Stromal cell of bone marrow (primary cell): ENCODE data around the gene MOB3C.

ENCODE experiments used
- DNase-seq: peaks from one replicate; pipeline ENCODE4 v3.0.0-alpha.2; 2012; ENCODE audit warnings: low read depth

MOB3C gene

DNA sequence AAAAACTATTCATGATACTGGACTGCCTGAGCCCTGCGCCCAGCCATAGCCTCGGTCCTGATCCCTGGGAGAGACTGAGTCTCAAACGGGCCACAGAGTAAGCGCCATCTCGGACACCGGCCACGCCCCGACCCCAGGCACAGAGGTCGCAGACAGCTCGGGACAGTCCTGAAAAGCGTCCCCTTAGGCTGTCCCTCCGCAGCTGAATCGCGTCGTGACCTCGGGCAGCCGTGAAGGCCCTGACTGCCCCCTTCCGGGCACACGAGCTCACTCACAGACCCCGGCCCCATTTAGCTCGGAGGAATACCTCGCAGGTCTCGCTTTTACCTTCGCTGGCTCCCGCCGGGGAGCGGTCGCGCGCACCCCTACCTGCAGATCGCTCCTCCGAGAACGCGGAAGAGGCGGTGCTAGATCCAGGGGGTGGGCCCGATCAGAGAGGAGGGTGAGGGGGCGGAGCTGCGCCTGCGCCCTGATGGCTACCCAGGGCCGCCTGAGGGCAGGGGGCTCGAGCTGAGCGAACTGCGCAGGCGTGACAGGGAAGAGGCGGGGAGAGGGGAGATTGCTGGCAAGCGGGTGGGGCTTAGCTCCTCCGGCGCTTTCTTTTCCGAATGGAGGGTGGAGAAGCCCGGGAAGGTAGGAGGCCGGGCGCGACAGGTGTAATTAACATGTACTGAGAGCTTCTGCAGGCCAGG, 12.6 kb downstream of the MOB3C start, which contains the start of gene MKNK1:
MKNK1 (minus strand) TSS at position 411 of the 692 bp plus-strand sequence. CDS start 20,941 bp downstream, outside the sequence.
- peak; percentile 87 for DNase-seq

DNA sequence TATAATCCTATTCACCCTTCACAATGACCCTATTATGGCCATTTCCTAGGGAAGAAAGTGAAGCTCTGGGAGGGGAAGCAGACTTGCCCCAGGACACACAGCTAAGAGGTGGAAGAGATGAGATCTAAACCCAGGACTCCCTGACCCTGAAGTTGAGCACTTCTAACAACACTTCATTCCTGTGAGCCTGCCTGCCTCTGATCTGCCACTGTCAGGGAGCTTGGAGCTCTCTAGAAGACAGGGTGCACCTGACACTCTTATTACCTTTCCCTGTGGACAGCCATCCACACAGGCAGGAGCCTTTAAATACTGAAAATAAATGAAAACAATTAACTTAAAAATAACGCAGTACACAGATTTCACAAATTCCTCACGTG, 13.1 kb downstream of the MOB3C start:
- no peak for DNase-seq

DNA sequence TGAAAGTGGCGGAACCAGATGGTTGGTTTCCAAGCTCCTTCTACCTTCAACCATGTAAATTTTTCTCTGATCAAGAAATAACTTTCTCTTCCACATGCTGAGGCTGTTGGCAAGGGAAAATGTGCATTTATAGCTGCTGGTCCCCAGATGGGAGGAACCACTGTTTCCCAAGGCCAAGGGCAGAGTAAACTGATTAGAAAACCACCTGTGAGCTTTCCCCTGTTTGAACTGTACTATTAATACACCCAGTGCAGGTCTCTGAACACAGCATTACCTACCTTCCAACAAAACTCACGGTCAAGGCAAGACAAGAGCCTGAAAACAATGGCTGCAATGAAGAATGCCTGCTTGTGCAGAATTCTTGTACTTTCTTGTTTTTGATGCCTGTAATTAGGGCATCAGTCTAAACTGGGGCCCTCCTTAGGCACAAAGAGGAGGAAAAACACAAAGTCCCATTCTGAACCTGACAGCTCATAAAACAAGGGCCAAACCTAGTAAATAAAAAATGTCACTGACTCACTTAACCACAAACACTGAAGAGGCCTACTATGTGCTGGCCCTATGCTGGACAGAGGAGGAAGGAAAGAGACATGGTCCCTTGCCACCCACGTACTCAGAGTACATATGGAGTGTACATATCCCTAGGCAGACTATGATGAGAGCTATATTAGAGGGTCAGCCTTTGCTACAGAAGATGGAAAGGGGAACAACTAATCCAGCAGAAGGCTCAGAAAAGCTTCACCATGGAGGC, 15.2 kb downstream of the MOB3C start:
- DNase-seq = no peak

DNA sequence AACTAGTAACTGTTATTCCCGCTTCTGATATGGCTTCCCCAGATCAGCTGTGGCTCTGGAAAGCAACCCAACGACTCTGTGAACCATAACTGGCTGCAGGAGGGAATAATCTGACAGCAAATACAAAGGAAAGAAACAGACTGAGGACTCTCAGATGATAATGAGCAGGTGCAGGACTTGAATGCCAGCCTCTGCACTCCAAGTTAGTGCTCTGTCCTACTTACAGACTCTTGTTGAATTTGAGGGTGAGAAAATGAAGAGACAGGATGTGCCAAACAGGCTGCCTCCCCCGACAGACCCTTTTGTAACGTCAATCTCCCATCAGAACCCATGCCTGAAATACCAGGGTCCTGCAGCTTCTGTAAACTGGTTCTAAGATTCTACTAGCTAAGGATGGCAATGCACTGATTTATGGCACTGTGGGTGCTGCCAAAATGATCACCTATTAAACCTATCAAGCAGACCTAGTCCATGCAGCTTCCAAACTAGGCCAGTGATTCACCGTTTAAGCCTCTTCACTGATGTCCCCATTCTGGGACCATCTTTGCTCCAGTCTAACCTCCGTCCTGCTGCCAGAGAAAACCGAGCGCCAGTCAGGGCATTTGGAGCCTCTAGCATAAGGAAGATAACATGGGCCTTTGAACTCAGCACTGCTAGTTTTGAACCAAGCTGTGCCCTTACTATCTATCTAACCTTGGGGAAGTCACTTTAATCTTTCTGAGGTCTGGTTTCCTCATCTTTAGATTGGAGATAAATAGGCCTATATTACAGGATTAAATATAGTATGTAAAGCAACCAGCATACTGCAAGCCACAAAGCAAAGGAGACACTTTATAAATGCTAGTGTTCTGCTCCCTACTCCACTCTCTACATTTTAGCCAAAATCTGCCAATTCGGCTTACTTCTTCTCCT, 17.3 kb downstream of the MOB3C start:
- DNase-seq = no peak

DNA sequence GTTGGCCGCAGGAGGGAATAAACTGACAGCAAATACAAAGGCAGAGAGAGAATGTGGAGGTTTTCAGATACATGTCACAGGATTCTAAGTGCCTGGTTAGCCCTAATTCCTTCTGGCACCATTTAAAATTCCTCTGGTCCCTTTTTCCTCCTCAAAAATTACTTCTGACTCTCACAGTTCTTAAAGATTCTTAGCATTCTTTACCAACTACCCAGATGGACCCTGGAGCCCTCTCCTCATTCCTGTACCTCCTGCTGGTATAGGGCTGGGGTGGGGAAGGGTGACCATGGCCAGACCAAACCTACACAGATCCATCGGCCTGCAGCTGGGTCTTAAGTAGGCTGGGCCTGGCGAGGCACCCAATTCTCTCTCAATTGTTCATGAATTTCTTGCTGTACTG, 19.8 kb downstream of the MOB3C start:
- no peak for DNase-seq

DNA sequence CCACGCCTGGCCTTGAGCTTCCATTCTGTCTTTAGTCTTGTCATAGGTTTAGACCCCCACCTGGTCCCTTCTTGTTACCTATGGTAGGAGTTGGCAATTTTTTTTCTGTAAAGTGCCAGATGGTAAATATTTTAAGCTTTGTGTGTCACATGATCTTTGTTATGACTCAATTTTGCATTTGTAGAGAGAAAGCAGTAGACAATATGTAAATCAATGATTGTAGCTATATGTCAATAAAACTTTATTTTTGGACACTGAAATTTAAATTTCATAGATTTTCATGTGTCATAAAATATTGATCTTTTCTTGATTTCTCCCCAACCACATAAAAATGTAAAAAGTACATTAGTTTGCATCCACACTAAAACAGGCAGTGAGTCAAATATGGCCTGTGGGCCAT, 20.6 kb downstream of the MOB3C start:
- no peak for DNase-seq

DNA sequence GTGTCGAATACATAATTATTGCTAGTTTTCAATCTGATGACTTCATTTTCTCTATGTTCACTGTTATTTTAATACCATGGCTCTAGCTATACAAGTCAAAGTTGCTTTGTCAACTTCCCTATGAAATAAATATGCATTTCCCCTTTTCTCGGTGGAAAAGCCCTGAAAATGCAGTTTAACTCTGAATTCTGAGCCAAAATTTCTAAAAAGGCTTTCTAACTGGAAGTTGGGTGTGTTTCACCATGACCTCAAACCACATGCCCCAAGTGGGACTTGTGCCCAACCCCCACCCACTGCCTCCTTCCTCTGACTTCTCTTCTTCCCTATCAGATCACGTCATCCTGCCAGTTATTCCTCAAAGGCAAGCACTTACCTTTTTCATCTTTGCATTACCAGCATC, 21.5 kb downstream of the MOB3C start:
- peak; percentile 62 for DNase-seq

DNA sequence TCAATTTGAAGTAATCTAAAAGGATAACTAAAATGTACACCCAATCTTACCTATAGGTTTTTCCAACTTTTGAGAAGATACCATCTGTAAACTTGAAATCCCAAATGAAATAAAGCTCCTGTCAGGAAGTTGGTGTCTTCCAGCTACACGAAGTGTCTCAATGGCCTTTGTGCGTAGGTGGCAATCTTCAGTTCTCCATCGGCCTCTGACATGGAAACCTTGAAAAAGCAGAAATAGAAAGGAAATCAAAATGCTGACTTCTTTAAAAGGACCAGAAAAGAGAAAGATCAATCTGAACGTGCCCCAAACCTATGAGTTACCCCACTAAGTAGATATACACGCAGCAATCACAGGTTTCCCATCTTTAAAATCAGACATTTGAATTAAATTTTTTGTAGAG, 22.5 kb downstream of the MOB3C start:
- DNase-seq = no peak

DNA sequence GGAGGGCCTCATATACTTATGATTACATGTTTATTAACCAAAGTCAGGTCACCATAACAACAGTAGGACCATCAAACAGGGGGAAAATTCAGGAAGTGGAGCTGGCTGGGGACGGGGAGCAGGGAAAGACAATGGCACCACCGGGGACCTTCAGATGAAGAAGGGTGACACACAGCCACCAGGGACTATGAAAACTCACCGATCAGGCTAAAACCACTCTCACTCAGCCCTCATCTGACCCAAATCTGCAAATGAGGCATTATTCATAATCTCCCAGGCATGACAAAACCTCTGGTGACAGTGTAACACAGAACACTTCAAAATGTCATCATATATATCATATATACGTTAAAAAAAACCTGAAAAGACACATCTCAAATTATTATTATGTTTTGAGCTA, 23.8 kb downstream of the MOB3C start:
- DNase-seq = no peak

DNA sequence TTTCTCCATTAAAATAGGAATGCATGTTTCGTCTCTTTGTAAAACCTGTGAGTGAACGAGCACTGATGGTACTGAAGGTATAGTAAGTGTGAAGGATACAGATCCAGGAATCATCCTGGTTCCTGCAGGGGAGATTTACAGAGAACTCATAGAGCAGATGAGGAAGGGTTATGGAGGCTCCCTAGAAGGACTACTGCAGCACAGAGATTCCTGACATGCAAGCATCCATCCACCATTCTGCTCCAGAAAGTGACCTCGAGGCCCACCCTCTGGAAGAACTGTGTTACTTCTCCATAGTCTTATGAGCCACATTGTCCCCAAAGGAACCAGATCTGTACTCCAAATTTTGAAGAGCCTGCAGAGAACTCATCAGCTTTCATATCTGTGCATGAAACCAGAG, 27.1 kb downstream of the MOB3C start:
- DNase-seq = no peak

DNA sequence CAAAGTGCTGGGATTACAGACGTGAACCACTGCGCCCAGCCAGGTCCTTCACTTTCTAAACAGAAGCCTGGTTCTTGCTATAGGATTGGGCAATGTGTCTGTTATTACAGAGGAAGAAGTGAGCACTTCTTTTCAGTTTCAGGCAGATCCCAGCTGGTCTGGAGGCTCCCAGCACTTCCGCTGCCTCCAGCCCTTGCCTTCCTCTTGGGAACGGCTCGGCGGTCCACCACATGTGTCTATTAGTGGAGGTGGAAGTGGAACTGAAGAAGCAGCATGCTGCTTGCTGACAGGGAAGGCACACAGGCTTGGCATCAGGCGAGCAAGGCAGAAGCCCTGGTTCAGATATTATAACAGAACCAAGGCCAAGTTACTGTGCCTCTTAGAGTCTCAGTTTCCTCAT, 29.5 kb downstream of the MOB3C start:
- no peak for DNase-seq

DNA sequence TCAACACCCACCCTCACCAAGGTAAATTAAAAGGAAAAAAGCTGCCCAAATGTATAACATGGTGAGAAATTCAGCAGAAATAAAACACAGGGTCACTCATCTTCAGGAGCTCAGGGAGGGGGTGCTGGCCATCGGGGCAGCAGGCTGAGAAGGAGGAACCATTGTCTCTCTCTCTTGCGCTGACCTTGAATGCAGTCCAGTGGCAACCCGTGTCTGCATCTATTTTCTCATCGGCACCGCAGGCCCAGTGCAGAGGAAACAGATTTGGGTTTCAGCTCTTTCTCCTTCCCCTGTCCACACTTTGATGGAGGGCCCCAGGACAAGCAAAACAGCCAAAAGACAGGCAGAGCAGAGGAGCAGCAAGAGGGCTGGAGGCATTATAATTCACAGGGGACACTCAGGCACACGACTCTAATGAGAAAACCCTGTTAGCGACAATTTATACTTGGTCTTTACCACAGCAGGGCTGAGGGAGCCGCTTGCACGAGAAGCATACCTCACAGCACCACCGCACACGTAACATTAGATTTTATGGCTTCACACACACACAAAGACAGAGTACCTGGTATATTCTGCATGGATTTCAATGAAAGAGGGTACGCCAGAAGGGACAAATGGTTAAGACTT, 31.2 kb downstream of the MOB3C start:
- no peak for DNase-seq

DNA sequence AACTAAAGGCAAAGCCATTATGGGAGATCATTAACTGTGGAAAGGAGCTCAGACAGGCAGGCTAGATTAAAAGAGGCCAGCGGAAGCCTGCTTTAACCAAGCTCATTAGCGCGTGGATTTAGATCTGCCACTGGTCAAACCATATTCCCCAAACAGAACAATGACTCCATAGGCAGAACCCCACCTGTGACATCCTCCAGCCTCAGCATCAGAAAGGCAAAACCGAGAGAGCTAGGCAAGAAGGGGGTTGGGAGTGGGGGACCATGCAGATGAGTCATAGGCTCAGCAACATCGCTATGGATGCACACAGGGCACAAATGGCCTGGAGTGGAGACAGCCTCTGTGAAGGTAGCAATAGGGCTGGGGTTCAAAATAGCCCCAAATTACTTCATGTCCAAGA, 33.1 kb downstream of the MOB3C start:
- no peak for DNase-seq

DNA sequence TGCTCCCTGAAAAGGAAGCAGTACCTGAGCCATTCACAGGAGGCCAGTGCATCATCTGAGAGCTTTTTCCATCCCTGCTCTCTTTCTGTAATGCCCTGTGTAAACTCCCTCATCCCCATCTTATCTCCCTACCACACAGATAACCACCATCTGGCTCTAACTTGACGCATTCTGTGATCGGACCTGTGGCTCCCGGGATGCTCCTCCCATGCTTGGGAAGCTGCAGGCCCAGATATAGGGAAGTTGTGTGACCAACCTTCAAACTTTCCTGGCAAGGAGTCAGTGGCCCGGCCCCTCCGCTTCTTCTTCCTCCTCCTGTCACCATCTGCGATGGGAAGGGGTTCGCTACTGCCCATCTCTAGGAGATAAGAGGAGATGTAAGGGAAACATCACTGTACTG, 33.6 kb downstream of the MOB3C start:
- DNase-seq = no peak

DNA sequence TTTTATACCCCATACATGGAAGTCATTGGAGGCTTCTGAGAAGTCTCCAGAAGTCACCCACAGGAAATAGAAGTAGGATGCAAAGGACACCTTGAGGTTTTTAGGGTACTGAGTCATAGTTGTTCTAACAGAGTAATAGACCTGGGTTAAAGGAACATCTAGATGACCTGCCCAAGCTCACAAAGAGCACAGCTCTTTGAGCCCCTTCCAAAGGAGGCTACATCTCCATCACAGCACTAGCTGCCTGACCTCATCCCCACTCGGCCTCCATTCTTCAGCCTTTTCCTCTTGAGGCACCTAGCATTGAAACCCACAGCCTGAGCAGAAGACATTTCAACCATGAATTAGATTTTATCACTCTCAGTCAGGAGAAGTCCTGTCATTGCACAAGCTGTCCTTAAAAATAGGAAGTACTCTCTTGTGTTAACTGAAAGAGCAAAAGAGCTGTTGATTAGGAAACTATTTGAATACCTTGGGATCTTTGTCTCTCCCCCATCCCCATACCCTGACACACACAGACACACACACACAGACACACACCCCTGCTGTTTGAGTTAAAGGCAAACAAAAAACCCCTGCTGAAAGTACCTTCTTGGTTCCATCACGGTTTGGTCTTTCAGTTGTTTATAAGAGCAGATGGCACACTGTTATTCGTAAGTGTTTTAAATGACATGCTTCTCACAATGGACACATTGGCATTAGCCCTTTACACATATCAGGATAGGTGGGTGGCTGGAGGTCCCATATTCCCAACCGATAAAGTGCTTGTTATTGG, 34.7 kb downstream of the MOB3C start:
- no peak for DNase-seq

DNA sequence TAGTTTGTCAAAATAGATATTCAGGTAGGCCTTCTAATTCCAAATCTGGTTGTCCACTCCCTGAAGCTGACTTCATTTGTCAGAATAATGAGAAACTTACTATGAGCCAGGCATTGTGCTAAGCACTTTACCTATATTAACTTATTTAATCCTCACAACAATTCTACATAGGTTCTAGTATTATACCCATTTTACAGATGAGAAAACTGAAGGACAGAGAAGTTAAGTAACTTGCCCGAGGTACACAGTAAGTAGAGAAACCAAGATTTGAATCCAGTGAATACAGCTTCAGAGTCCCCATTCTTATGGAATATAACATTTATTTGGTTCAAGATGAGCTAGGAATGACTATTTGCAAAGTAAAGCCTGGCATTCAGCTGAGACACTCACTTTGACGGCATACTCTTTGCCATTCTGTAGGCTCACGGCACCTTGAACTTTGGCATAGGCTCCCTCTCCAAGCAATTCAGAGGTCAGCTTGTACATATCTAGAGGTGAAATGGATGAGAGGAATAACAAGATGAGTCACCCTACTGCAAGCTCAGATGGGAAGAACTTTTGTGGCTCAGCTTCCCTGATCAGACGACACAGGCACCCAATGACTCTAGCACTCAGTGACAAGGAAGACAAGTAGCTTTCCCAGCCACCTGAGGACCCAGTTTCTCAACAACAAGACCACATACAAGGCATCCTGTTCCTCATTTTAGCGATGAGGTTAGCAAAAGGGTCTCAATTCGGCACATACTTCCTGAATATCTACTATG, 36.3 kb downstream of the MOB3C start:
- no peak for DNase-seq

DNA sequence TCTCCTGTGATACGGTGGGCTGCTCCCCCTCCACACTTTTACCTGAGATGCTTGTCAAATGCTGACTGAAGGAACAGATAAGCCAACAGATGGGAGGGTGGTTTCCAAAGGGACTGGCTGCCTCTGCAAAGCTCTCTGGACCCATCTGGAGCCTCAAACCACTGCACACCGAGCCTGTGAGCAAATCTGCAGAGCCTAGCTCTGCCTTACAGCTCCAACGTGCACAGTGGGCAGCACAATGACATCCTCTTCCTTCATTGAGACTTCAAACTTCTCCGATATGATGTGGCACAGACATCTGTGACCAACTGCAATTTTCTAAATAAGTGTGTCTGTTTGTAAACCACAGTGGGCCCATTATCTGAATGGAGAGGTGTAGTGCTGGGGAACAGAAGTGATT, 38.9 kb downstream of the MOB3C start:
- no peak for DNase-seq

DNA sequence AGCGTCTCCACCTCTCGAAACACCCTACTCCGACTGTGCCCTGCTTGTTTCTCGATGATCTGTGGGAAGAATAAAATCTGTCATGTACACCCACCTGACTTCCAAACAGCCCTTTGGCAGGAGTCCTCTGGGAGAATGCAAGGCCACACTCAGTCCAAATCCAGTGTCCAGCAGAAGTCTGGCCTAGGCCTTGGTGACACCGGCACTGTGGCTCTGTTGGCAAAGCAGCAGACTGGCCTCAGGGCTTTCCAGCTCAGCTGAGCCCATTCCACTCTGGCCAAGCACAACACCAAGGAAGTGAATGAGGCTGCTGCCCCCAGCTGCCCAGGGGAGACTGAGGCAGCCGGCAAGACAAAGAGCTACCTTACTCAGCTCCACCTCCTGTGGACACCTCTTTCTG, 40.0 kb downstream of the MOB3C start:
- DNase-seq = no peak

DNA sequence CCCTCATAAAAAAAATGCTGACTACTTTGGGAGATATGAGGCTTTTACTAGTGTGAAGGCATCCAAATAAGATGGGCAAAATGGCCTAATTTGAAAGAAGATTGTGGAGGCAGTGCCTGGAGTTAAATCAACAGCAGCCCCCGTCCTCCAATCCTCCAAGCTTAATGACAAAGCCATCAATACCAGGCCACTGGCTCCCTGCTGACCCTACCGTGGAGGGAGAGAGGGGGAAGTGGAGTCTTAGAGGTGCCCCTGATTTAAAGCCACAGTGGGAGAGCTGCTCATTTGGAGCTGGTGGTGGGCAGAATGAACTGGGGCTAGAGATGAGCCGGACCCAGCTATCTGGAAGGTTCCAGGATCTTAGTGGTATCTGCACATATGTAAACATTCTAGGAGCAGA, 40.8 kb downstream of the MOB3C start:
- no peak for DNase-seq

DNA sequence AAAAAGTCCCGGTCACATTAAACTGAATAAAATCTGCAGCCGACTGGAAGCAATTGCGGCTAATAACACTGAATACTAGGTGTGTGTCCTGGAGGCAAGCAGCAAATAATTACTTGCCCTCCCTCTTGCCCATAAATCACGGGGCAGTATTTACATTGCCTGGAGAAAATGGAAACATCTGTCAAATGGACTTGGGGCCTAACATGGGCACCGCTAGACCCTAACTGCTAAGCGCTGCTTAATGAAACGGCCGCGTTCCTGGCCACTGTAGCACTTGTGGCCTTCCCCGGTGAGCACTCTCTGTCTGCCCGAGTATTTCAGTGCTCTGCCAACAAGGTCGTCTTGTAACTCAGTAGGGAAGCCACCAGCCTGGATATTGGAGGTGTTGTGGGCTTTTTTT, 41.3 kb downstream of the MOB3C start:
- DNase-seq = no peak
